Esophagus squamous epithelium (tissue), 5 donors: Measurements from ENCODE around the gene SLC38A4. TPM values are rescaled to one million over a fixed set of nuclear protein-coding genes. Genes with fewer than 3 reads are reported as not detected.

Source experiments
- DNase-seq: peaks from one replicate; lab custom pipeline; 2025; lab: John Stamatoyannopoulos, UW
- H3K27ac ChIP-seq, 4 donors: fragments of 200-600 bp; sonication (generic); one replicate each; pipeline ENCODE4 v1.5.1; 2016 to 2019; ENCODE audit warnings: mild to moderate bottlenecking in 1 of 4
- H3K27me3 ChIP-seq, 4 donors: fragments of 200-600 bp; sonication (generic); 1 replicate in 3 of 4; 2 replicates in 1 of 4; pipeline versions ENCODE4 v1.5.1 to v1.6.0; 2017 to 2021; ENCODE audit warnings: antibody characterized with exemption in 1 of 4
- H3K36me3 ChIP-seq, 3 donors: fragments of 200-600 bp; sonication (generic); one replicate each; pipeline ENCODE4 v1.5.1; 2016 to 2019
- H3K4me1 ChIP-seq, 3 donors: fragments of 200-600 bp; sonication (generic); one replicate each; pipeline ENCODE4 v1.5.1; 2017 to 2019
- H3K4me3 ChIP-seq, 4 donors: fragments of 200-600 bp; sonication (generic); 1 replicate in 3 of 4; 2 replicates in 1 of 4; pipeline ENCODE4 v1.5.1; 2016 to 2019; ENCODE audit warnings: mild to moderate bottlenecking in 2 of 4, moderate library complexity in 1 of 4
- H3K9me3 ChIP-seq, 3 donors: fragments of 200-600 bp; sonication (generic); one replicate each; pipeline ENCODE4 v1.5.1; 2016 to 2019
- CTCF ChIP-seq, 6 experiments: fragments of 450-650 bp in 4 of 6; fragments of 200-600 bp in 2 of 6; sonication (generic) in 2 of 6; IDR thresholded peaks; one replicate each; pipeline ENCODE4 v1.5.1; 2016 to 2019; ENCODE audit warnings: antibody characterized with exemption in 6 of 6, mild to moderate bottlenecking in 4 of 6, moderate library complexity in 4 of 6
- POLR2A ChIP-seq, 4 donors: fragments of 450-650 bp; IDR thresholded peaks; one replicate each; pipeline ENCODE4 v1.6.1; 2017; ENCODE audit warnings: antibody characterized with exemption in 4 of 4, mild to moderate bottlenecking in 4 of 4, moderate library complexity in 3 of 4
- WGBS, 2 donors: methylation state at CpG; one replicate each; pipeline ENCODE4 v1.1.5; 2018; 5-methylcytosine and 5-hydroxymethylcytosine counted together
- intact Hi-C: fragments of 100-400 bp; cut with DNase I; formaldehyde crosslinking; loops from one replicate; pipeline ENCODE4 v1.15.0; 2022
- total RNA-seq, 4 donors: library from RNA; depleted of rRNA; stranded (reverse); fragments of >200 nt; gene quantifications; one replicate each; pipeline ENCODE4 v1.1.0, GENCODE V29; 2016
- donor health status: DM: yes; HTN: yes; CAD: no.

The SLC38A4 gene
- total RNA-seq, 4 donors from 2014 or later: 1.0 to 2.4 (median 2.1) TPM

- DNase-seq: no peak
- Histone ChIP-seq H3K9me3 (no peaks in the 10 kb centered on the region), H3K4me3 (no peak overlapping the region), H3K27me3 (no peaks in the 10 kb centered on the region), H3K4me1 (no peaks in the 10 kb centered on the region), H3K36me3 (no peaks in the 10 kb centered on the region), H3K27ac (no peak overlapping the region)
- intact Hi-C loops: no loop called here
- 100% methylated on average over 1 of the region's 1 CpG for WGBS, 2 donors
- TF ChIP-seq POLR2A (IDR thresholded peaks at IDR 0.05) (no peak), CTCF (IDR thresholded peaks at IDR 0.05) (no peak)
Observed at GRCh38 chr12:46847001-46847400, 21.2 kb upstream of the SLC38A4 start.

GRCh38 chr12:46843811-46844210, 18.0 kb upstream of the SLC38A4 start:
- TF ChIP-seq CTCF (IDR thresholded peaks at IDR 0.05): no peak
- no peak for TF ChIP-seq POLR2A (IDR thresholded peaks at IDR 0.05)
- intact Hi-C loops: no loop called here
- no peak overlapping the region for H3K27ac ChIP-seq
- 62 to 76% methylated on average over 3 of the region's 3 CpGs for WGBS, 2 donors
- no peaks in the 10 kb centered on the region for H3K27me3 ChIP-seq
- no peak for DNase-seq
- H3K4me3 ChIP-seq: no peak overlapping the region
- no peaks in the 10 kb centered on the region for H3K4me1 ChIP-seq
- H3K36me3 ChIP-seq: no peaks in the 10 kb centered on the region
- H3K9me3 ChIP-seq: no peaks in the 10 kb centered on the region

DNA sequence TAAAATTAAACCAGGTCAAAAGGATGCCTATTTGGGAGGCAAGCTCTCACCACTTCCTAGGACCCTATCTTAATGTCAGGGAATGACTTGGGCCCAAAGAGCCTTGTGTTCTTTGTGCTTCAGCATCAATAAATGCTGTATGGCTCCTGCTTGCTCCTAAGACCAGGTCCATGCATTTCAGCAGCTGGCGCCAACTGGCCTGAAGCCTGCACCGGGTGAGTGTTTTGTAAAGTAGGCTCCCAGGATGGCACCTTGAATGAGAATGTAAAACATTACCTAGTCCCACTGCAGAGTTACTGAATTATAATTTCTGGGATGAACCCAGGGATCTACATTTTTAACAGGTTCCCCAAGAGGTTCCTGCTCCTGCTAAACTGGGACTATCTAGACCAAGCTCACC, 16.1 kb upstream of the SLC38A4 start:
- Histone ChIP-seq H3K4me1 (no peaks in the 10 kb centered on the region), H3K9me3 (no peaks in the 10 kb centered on the region), H3K27me3 (no peaks in the 10 kb centered on the region), H3K27ac (no peak overlapping the region), H3K36me3 (no peaks in the 10 kb centered on the region), H3K4me3 (no peak overlapping the region)
- no peak for DNase-seq
- TF ChIP-seq POLR2A (IDR thresholded peaks at IDR 0.05): no peak
- TF ChIP-seq CTCF (IDR thresholded peaks at IDR 0.05): no peak
- intact Hi-C loops: no loop called here
- 94 to 96% methylated on average over 2 of the region's 2 CpGs for WGBS, 2 donors

DNA sequence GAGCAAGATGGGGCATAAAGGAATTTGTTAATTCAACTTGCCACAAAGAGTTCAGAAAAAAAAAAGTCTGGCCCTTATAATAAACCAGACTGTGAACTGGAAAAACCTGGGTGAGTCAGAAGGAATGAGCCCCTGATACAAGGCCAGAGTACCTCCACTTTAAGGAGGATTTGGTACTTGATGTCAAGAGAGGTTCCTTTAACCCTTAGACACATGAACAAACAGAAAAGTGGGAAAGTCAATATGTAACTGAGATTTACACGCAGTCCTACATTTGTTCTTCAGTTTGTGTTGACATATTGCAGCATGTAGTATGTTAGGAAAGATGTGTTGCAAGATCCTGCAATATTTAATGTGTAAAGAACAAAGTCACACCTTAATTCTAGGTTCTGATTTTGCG, 14.2 kb upstream of the SLC38A4 start:
- no peak for TF ChIP-seq POLR2A (IDR thresholded peaks at IDR 0.05)
- H3K4me1 ChIP-seq: no peaks in the 10 kb centered on the region
- H3K36me3 ChIP-seq: no peaks in the 10 kb centered on the region
- H3K27ac ChIP-seq: no peak overlapping the region
- no peaks in the 10 kb centered on the region for H3K9me3 ChIP-seq
- intact Hi-C loops: no loop called here
- H3K27me3 ChIP-seq: no peaks in the 10 kb centered on the region
- no peak for DNase-seq
- WGBS, 2 donors: 59 to 83% methylated on average over 2 of the region's 2 CpGs
- no peak overlapping the region for H3K4me3 ChIP-seq

- H3K27ac ChIP-seq: no peak overlapping the region
- 66 to 70% methylated on average over 3 of the region's 3 CpGs for WGBS, 2 donors
- H3K9me3 ChIP-seq: no peaks in the 10 kb centered on the region
- H3K36me3 ChIP-seq: no peaks in the 10 kb centered on the region
- no peak for TF ChIP-seq POLR2A (IDR thresholded peaks at IDR 0.05)
- no peak for TF ChIP-seq CTCF (IDR thresholded peaks at IDR 0.05)
- DNase-seq: no peak
- no peak overlapping the region for H3K4me3 ChIP-seq
- intact Hi-C loops: no loop called here
- H3K4me1 ChIP-seq: no peaks in the 10 kb centered on the region
- no peaks in the 10 kb centered on the region for H3K27me3 ChIP-seq
Observed at GRCh38 chr12:46839232-46839631, 13.4 kb upstream of the SLC38A4 start.

DNA sequence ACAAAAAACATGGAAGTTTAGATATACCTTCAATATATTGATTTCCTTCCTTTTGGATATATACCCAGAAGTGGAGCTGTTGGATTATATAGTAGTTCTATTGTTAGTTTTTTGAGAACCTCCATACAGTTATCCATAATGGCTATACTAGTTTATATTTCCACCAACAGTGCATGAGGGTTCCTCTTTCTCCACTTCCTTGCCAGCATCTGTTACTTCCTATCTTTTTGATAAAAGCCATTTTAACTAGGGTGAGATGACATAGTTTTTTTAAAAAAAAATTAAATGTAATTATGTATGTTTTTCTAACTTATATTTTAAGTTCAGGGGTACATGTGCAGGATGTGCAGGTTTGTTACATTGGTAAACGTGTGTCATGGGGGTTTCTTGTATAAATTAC, 10.0 kb upstream of the SLC38A4 start:
- no peaks in the 10 kb centered on the region for H3K36me3 ChIP-seq
- peaks cover 0 to 17% (median 0%) of the 10 kb centered on the region in 4 donors for H3K27me3 ChIP-seq
- H3K9me3 ChIP-seq: no peaks in the 10 kb centered on the region
- H3K4me3 ChIP-seq: no peak overlapping the region
- intact Hi-C loops: no loop called here
- H3K27ac ChIP-seq: no peak overlapping the region
- no peak for DNase-seq
- 75 to 80% methylated on average over 1 of the region's 1 CpG for WGBS, 2 donors
- no peak for TF ChIP-seq POLR2A (IDR thresholded peaks at IDR 0.05)
- TF ChIP-seq CTCF (IDR thresholded peaks at IDR 0.05): no peak
- peaks cover 0 to 16% (median 10%) of the 10 kb centered on the region in 3 donors for H3K4me1 ChIP-seq
